OCI-LY3 (cell line): Measurements from ENCODE around the gene ITPRIPL1.

Experiments
- H2AFZ ChIP-seq: fragments of 200-600, 300-600 bp; shearing (Covaris generic); 2 replicates; pipeline ENCODE4 v1.6.0; 2014; ENCODE audit warnings: antibody characterized with exemption, low read depth, low read length
- H3K27ac ChIP-seq: fragments of 200-600, 300-600 bp; sonication (generic); 2 replicates; pipeline ENCODE4 v1.5.1; 2014; ENCODE audit warnings: mild to moderate bottlenecking, low read length, moderate library complexity, mixed read lengths
- H3K27me3 ChIP-seq: fragments of 200-600, 300-600 bp; sonication (generic); 2 replicates; pipeline ENCODE4 v1.6.1; 2014; ENCODE audit warnings: low read depth, low read length, mixed read lengths
- H3K36me3 ChIP-seq: fragments of 200-600, 300-600 bp; sonication (generic); replicated peaks from 2 replicates; pipeline ENCODE3; 2014; ENCODE audit warnings: low read depth, low read length, mixed read lengths
- H3K4me1 ChIP-seq: fragments of 300-600, 200-600 bp; sonication (generic); 2 replicates; pipeline ENCODE4 v1.6.1; 2014; ENCODE audit warnings: low read length, mixed read lengths
- H3K4me2 ChIP-seq: fragments of 200-600, 300-600 bp; sonication (generic); 2 replicates; pipeline ENCODE4 v1.6.1; 2014; ENCODE audit warnings: low read length, mixed read lengths
- H3K4me3 ChIP-seq: fragments of 300-600, 200-600 bp; sonication (generic); 2 replicates; pipeline ENCODE4 v1.5.1; 2014; ENCODE audit warnings: antibody characterized with exemption, mild to moderate bottlenecking, low read length, moderate library complexity
- H3K79me2 ChIP-seq: fragments of 300-600, 200-600 bp; shearing (Covaris generic); 2 replicates; pipeline ENCODE4 v1.6.1; 2014; ENCODE audit warnings: mild to moderate bottlenecking, low read length, mixed read lengths
- H3K9ac ChIP-seq: fragments of 300-600, 200-600 bp; shearing (Covaris generic); 2 replicates; pipeline ENCODE4 v1.6.0; 2014; ENCODE audit warnings: mild to moderate bottlenecking, low read length, moderate library complexity
- H3K9me3 ChIP-seq: fragments of 200-600, 300-600 bp; shearing (Covaris generic); 2 replicates; pipeline ENCODE4 v1.6.1; 2014; ENCODE audit warnings: low read length, mixed read lengths; ENCODE audit not compliant: insufficient read depth
- H4K20me1 ChIP-seq: fragments of 200-600, 300-600 bp; sonication (generic); 2 replicates; pipeline ENCODE4 v1.6.1; 2016; ENCODE audit warnings: low read length, mixed read lengths; ENCODE audit not compliant: insufficient read depth
- CTCF ChIP-seq: fragments of 200-600, 300-600 bp; sonication (generic); IDR thresholded peaks from 2 replicates; pipeline ENCODE4 v1.5.1; 2014; ENCODE audit warnings: antibody characterized with exemption, low read length, low read depth
- EZH2phosphoT487 ChIP-seq: fragments of 200-600 bp; shearing (Covaris generic); IDR thresholded peaks from 2 replicates; pipeline ENCODE4 v1.6.1; 2018; ENCODE audit warnings: antibody characterized with exemption, mixed run types, low read depth

The ITPRIPL1 gene

GRCh38 chr2:96342085-96342484, 17.0 kb downstream of the ITPRIPL1 start:
- H3K4me1 ChIP-seq, result peaks cover 51% of the 10 kb centered on the region
- peaks cover 55% of the 10 kb centered on the region for H3K36me3 ChIP-seq
- no peak for TF ChIP-seq EZH2phosphoT487
- no peak for TF ChIP-seq CTCF
- H3K27ac ChIP-seq, result no peak overlapping the region
- no peaks in the 10 kb centered on the region for H3K9me3 ChIP-seq
- H3K79me2 ChIP-seq, result peaks cover 67% of the 10 kb centered on the region
- H2AFZ ChIP-seq, result no peak overlapping the region
- no peak overlapping the region for H3K4me3 ChIP-seq
- H3K27me3 ChIP-seq, result no peaks in the 10 kb centered on the region
- no peak overlapping the region for H3K9ac ChIP-seq
- peaks cover 12% of the 10 kb centered on the region; the same call in 1 of the 2 replicates for H4K20me1 ChIP-seq
- no peak overlapping the region for H3K4me2 ChIP-seq

GRCh38 chr2:96344011-96344410, 18.9 kb downstream of the ITPRIPL1 start:
- H2AFZ ChIP-seq, result no peak overlapping the region
- H3K9me3 ChIP-seq, result no peaks in the 10 kb centered on the region
- peaks cover 60% of the 10 kb centered on the region for H3K36me3 ChIP-seq
- peaks cover 9% of the 10 kb centered on the region; the same call in 1 of the 2 replicates for H4K20me1 ChIP-seq
- peaks cover 48% of the 10 kb centered on the region for H3K79me2 ChIP-seq
- H3K9ac ChIP-seq, result peak overlapping the region; percentile 20; the same call in 1 of the 2 replicates
- H3K4me1 ChIP-seq, result peaks cover 49% of the 10 kb centered on the region
- peak overlapping the region; percentile 22; the same call in 1 of the 2 replicates for H3K4me3 ChIP-seq
- no peak for TF ChIP-seq EZH2phosphoT487
- TF ChIP-seq CTCF, result no peak
- H3K4me2 ChIP-seq, result peak overlapping the region; percentile 53
- no peaks in the 10 kb centered on the region for H3K27me3 ChIP-seq
- H3K27ac ChIP-seq, result peak overlapping the region; percentile 87

GRCh38 chr2:96345438-96345837, 20.3 kb downstream of the ITPRIPL1 start:
- no peak overlapping the region for H3K4me2 ChIP-seq
- H4K20me1 ChIP-seq, result peaks cover 9% of the 10 kb centered on the region; the same call in 1 of the 2 replicates
- H3K9ac ChIP-seq, result no peak overlapping the region
- H3K79me2 ChIP-seq, result peaks cover 33% of the 10 kb centered on the region
- 0 out of 2 replicates have a peak, but pooled peaks have one; percentile 8 for TF ChIP-seq CTCF
- TF ChIP-seq EZH2phosphoT487, result no peak
- no peak overlapping the region for H3K4me3 ChIP-seq
- H3K27me3 ChIP-seq, result no peaks in the 10 kb centered on the region
- no peaks in the 10 kb centered on the region for H3K9me3 ChIP-seq
- peaks cover 48% of the 10 kb centered on the region for H3K4me1 ChIP-seq
- H3K36me3 ChIP-seq, result peaks cover 67% of the 10 kb centered on the region
- H2AFZ ChIP-seq, result no peak overlapping the region
- no peak overlapping the region; the same call in 1 of the 2 replicates for H3K27ac ChIP-seq

- no peak overlapping the region for H3K4me3 ChIP-seq
- H3K36me3 ChIP-seq, result peaks cover 73% of the 10 kb centered on the region
- H3K4me1 ChIP-seq, result peaks cover 42% of the 10 kb centered on the region
- no peaks in the 10 kb centered on the region for H3K27me3 ChIP-seq
- TF ChIP-seq EZH2phosphoT487 (no peak), CTCF (no peak)
- H2AFZ ChIP-seq, result no peak overlapping the region
- peaks cover 9% of the 10 kb centered on the region; the same call in 1 of the 2 replicates for H4K20me1 ChIP-seq
- H3K9ac ChIP-seq, result no peak overlapping the region
- H3K9me3 ChIP-seq, result no peaks in the 10 kb centered on the region
- no peak overlapping the region for H3K4me2 ChIP-seq
- H3K79me2 ChIP-seq, result peaks cover 28% of the 10 kb centered on the region
- no peak overlapping the region for H3K27ac ChIP-seq
These were observed 20.8 kb downstream of the ITPRIPL1 start for GRCh38 chr2:96345868-96346462.
